Lower leg skin (tissue), 4 donors: ENCODE measurements around the gene SLC39A9. TPM values are rescaled to one million over a fixed set of nuclear protein-coding genes. Genes with fewer than 3 reads are reported as not detected.
A peak's percentile ranks its signal among the peaks of the same experiment; 100 is the strongest.

ENCODE experiments used
- DNase-seq, 2 donors: peaks; one replicate each; pipeline ENCODE4 v3.0.0-alpha.2; 2019; ENCODE audit warnings: low spot score in 2 of 2
- H3K4me3 ChIP-seq: fragments of 200-600 bp; sonication (generic); 2 replicates; pipeline ENCODE4 v1.5.1; 2017; ENCODE audit warnings: mild to moderate bottlenecking, low read depth; ENCODE audit not compliant: poor library complexity, severe bottlenecking
- POLR2A ChIP-seq, 2 donors: fragments of 450-650 bp; IDR thresholded peaks; one replicate each; pipeline ENCODE4 v1.6.1; 2016 to 2017; ENCODE audit warnings: antibody characterized with exemption in 2 of 2, mild to moderate bottlenecking in 1 of 2, moderate library complexity in 1 of 2
- WGBS, 2 donors: methylation state at CpG; one replicate each; pipeline ENCODE4 v1.1.5; 2018; 5-methylcytosine and 5-hydroxymethylcytosine counted together
- intact Hi-C: fragments of 100-400 bp; cut with DNase I; formaldehyde crosslinking; loops from one replicate; pipeline ENCODE4 v1.15.0; 2023; ENCODE audit warnings: low total_unique reads
- total RNA-seq, 4 donors: library from RNA; depleted of rRNA; stranded (reverse); fragments of >200 nt; gene quantifications; one replicate each; pipeline ENCODE4 v1.1.0, GENCODE V29; 2016
- TF ChIP-seq, protein P1 (sequence below), 3 donors: fragments of 450-650 bp; IDR thresholded peaks; one replicate each; pipeline ENCODE4 v1.5.1; 2016; ENCODE audit warnings: antibody characterized with exemption in 3 of 3, mild to moderate bottlenecking in 3 of 3, moderate library complexity in 2 of 3

Gene SLC39A9
- total RNA-seq, 4 donors from 2014 or later: 33.1 to 68.2 (median 49.0) TPM

DNA sequence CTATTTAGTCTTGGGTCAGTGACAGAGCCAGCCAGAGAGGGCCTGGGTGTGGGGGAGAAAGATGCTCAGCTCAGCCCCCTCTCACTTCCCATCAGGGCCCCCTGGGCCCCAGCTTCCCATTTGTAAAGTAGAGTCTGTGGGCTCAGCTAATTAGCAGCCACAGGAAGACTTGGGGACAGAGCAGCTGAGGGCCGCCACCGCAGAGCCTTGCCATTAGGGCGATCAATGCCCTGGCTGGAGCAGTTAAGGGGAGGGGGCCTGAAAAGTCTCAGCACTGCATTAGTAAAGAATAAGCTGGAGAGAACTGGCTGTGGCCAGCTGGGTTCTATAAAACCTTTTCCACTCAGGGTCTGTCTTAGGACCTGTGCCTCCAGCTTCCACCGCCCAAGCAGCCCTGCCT is 88.7 kb downstream of the SLC39A9 start:
- WGBS, 2 donors: 95 to 96% methylated on average over 4 of the region's 4 CpGs
- intact Hi-C loops: no loop called here
- no peak for DNase-seq
- no peak overlapping the region for H3K4me3 ChIP-seq
- TF ChIP-seq POLR2A (IDR thresholded peaks at IDR 0.05): no peak
- TF ChIP-seq, protein P1, sequence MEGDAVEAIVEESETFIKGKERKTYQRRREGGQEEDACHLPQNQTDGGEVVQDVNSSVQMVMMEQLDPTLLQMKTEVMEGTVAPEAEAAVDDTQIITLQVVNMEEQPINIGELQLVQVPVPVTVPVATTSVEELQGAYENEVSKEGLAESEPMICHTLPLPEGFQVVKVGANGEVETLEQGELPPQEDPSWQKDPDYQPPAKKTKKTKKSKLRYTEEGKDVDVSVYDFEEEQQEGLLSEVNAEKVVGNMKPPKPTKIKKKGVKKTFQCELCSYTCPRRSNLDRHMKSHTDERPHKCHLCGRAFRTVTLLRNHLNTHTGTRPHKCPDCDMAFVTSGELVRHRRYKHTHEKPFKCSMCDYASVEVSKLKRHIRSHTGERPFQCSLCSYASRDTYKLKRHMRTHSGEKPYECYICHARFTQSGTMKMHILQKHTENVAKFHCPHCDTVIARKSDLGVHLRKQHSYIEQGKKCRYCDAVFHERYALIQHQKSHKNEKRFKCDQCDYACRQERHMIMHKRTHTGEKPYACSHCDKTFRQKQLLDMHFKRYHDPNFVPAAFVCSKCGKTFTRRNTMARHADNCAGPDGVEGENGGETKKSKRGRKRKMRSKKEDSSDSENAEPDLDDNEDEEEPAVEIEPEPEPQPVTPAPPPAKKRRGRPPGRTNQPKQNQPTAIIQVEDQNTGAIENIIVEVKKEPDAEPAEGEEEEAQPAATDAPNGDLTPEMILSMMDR (IDR thresholded peaks at IDR 0.05): no peak

DNA sequence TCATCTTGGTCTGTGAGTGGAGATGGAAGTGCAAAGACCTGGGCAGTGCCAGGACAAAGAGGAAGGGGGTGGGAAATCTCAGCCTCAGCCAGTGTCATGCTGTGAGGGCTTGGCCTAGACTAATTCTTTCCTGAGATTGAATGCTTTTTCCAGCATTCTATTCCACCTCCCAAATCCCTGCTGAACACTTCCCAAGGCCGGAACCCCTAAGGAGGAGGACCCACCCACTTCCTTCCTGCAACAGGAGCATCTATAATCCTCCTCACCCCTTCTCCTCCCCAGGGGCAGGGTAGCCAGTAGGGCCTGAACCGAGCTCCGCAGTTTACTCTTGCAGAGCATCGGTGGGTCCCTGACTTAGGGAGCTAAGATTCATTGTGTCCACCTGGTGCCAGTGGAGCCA is 89.3 kb downstream of the SLC39A9 start:
- WGBS, 2 donors: 73 to 76% methylated on average over 4 of the region's 4 CpGs
- no peak overlapping the region for H3K4me3 ChIP-seq
- TF ChIP-seq, protein P1 (IDR thresholded peaks at IDR 0.05): no peak
- no peak for TF ChIP-seq POLR2A (IDR thresholded peaks at IDR 0.05)
- DNase-seq: no peak
- intact Hi-C loops: no loop called here

DNA sequence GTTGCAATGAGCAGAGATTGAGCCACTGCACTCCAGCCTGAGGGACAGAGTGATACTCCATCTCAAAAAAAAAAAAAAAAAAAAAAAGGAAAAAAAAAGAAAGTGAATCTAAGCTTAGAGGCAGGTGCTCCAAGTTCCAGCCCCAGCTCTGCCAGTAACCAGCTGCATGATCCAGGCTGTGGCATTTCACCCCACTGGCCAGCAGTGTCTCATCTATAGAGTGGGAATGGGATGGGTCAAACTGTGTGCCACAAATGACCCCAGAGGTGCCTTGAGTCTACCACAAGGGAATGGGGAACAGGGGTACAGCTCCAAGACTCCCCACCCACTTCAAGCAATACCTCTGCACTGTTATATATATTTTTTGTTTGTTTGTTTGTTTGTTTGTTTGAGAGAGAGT is 91.0 kb downstream of the SLC39A9 start:
- DNase-seq: peak in 1 of 2 donors; percentile 43
- no peak overlapping the region for H3K4me3 ChIP-seq
- intact Hi-C loops: no loop called here
- TF ChIP-seq, protein P1 (IDR thresholded peaks at IDR 0.05): no peak
- no peak for TF ChIP-seq POLR2A (IDR thresholded peaks at IDR 0.05)

DNA sequence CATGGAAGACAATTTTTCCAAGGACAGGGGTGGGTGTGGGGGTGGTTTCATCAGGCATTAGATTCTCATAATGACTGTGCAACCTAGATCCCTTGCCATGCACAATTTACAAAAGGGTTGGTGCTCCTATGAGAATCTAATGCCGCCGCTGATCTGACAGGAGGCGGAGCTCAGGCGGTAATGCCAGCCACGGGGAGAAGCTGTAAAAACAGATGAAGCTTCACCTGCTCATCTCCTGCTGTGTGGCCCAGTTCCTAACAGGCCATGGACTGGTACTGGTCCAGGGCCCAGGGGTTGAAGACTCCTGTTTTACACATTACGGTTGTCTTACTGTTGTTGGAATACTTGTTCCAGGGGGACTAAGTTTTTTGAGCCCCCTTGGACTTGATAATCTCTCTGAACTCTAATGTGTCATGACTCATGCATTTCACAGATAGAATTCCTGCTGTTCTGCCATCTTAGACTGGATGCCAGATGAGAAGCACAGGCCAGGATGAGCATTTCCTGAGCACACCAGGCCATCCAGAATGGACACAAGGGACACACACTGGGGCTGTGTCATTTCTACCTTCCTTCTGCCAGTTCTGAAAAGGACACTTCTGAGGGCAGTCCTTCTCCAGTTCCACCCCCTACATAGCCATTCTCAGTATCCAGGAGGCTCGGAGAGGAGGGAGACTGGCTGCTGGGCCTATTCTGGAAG is 91.9 kb downstream of the SLC39A9 start:
- 80 to 87% methylated on average over 7 of the region's 7 CpGs for WGBS, 2 donors
- no peak overlapping the region for H3K4me3 ChIP-seq
- TF ChIP-seq, protein P1 (IDR thresholded peaks at IDR 0.05): no peak
- TF ChIP-seq POLR2A (IDR thresholded peaks at IDR 0.05): no peak
- intact Hi-C loops: no loop called here
- peak in 1 of 2 donors; percentile 71 for DNase-seq

DNA sequence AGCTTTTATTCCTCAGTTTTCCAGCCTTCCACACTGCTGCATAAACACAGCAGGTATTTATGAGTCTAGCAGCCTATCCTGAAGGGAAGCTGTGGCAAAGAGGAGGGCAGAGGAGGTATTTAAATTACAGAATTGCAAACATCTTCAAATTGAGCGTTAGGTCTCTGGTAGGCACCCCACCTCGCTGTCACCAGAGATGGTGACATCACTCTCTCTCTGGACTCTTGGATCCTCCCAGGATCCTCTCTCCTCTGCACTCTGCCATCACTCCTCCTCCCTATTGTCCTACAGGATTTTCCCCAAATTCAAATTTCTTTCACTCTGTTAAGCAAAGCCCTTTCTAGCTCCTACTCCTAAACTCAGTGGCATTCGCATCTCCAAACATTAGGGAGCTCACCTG is 92.7 kb downstream of the SLC39A9 start:
- WGBS, 2 donors: 95% methylated on average over 3 of the region's 3 CpGs
- DNase-seq: peak in 1 of 2 donors; percentile 8
- H3K4me3 ChIP-seq: no peak overlapping the region
- TF ChIP-seq, protein P1 (IDR thresholded peaks at IDR 0.05): no peak
- TF ChIP-seq POLR2A (IDR thresholded peaks at IDR 0.05): no peak
- intact Hi-C loops: no loop called here

DNA sequence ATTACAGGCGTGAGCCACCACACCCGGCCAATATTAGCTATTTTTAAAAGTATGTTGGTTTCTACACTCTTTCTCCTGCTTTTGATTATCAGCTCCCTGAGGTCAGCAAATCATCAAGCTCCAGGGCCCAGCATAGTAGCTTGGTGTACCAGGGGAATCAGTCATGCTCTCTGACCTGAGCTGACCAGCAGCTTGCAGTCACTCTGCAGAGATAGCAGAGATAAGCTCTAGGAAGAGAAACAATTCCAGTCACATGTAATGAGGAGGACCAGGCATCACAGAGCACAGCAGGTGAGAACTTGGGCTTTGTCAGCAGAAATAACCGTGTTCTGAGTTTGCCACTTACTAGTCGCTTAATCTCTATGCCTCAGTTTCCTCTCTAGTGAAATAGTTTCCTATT is 94.5 kb downstream of the SLC39A9 start:
- TF ChIP-seq, protein P1 (IDR thresholded peaks at IDR 0.05): no peak
- no peak for TF ChIP-seq POLR2A (IDR thresholded peaks at IDR 0.05)
- DNase-seq: no peak
- 67 to 78% methylated on average over 4 of the region's 4 CpGs for WGBS, 2 donors
- H3K4me3 ChIP-seq: no peak overlapping the region
- intact Hi-C loops: no loop called here
